ENCODE results near the gene TRIM67.

GRCh38 chr1:231139659-231140654 is 21.9 kb upstream of the TRIM67 start:
- TF ChIP-seq TCF7L2 (IDR thresholded peaks at IDR 0.05; ENCODE audit: low read depth, low read length) (no peak), CTCF (IDR thresholded peaks at IDR 0.05) (no peak)

All from Panc1 (cell line).